Measurements from ENCODE around the gene GID4. TPM values are rescaled to one million over a fixed set of nuclear protein-coding genes. Genes with fewer than 3 reads are reported as not detected.

Gene GID4
- total and polyA plus RNA-seq, 9 donors: 6.0 to 14.4 (median 11.2) TPM

GRCh38 chr17:18005496-18005895 lies 33.7 kb upstream of the GID4 start:
- H3K4me3 ChIP-seq: no peak overlapping the region
- TF ChIP-seq POLR2A (IDR thresholded peaks at IDR 0.05) (no peak), EP300 (IDR thresholded peaks at IDR 0.05) (no peak)
- TF ChIP-seq, protein P1, sequence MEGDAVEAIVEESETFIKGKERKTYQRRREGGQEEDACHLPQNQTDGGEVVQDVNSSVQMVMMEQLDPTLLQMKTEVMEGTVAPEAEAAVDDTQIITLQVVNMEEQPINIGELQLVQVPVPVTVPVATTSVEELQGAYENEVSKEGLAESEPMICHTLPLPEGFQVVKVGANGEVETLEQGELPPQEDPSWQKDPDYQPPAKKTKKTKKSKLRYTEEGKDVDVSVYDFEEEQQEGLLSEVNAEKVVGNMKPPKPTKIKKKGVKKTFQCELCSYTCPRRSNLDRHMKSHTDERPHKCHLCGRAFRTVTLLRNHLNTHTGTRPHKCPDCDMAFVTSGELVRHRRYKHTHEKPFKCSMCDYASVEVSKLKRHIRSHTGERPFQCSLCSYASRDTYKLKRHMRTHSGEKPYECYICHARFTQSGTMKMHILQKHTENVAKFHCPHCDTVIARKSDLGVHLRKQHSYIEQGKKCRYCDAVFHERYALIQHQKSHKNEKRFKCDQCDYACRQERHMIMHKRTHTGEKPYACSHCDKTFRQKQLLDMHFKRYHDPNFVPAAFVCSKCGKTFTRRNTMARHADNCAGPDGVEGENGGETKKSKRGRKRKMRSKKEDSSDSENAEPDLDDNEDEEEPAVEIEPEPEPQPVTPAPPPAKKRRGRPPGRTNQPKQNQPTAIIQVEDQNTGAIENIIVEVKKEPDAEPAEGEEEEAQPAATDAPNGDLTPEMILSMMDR (IDR thresholded peaks at IDR 0.05): no peak
- WGBS, 3 donors: 85 to 90% (median 88%) methylated on average over 3 of the region's 3 CpGs

DNA sequence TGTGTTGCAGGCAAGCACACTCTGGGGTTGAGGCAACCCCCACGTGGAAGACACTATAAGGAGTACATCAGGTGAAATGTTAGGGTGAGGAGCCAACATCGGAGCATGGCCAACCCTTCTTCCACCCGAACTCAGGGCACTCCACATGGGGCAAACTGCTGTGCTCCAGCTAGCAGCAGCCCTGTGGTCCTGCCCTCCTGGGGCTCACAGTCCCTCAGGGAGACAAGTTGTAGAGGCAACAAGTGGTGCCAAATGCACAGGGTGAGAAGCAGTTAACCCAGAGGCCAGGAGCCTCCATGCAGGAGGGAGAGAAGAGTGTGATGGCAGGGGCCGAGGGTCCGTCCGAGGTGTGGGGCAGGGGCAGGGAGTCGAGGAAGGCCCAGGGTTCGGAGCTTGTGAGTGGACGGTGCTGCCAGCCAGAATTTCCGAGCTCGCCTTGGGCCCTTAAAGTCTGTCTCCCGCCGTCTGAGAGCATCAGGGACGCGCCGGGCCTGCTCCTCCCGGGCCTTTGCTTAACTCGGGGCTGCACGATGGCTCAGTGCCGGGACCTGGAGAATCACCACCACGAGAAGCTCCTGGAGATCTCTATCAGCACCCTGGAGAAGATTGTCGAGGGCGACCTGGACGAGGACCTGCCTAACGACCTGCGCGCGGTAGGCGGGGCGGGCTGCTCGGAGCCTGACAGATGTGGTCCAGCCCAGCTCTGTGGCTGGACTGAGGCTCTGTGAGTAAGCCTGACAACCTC lies 32.5 kb upstream of the GID4 start:
- no peaks in the 10 kb centered on the region for H3K27me3 ChIP-seq
- no peaks in the 10 kb centered on the region for H3K9me3 ChIP-seq
- WGBS, 3 donors: 67 to 81% (median 76%) methylated on average over 23 to 31 of the region's 31 CpGs
- intact Hi-C loops (cut with DNase I): no loop called here
- no peak overlapping the region for H3K4me3 ChIP-seq
- no peaks in the 10 kb centered on the region for H3K4me1 ChIP-seq (ENCODE audit: insufficient read depth)
- H3K36me3 ChIP-seq: no peaks in the 10 kb centered on the region
- TF ChIP-seq POLR2A (IDR thresholded peaks at IDR 0.05): no peak
- no peak for TF ChIP-seq EP300 (IDR thresholded peaks at IDR 0.05)
- TF ChIP-seq, protein P1 (IDR thresholded peaks at IDR 0.05): no peak
- no peak for DNase-seq
- no peak overlapping the region for H3K27ac ChIP-seq

More at GRCh38 chr17:18005496-18005895, 33.7 kb upstream of the GID4 start:
- Histone ChIP-seq H3K9me3 (no peaks in the 10 kb centered on the region), H3K27ac (no peak overlapping the region), H3K4me1 (ENCODE audit: insufficient read depth) (no peaks in the 10 kb centered on the region), H3K36me3 (no peaks in the 10 kb centered on the region), H3K27me3 (no peaks in the 10 kb centered on the region)
- no peak for DNase-seq
- intact Hi-C loops (cut with DNase I): no loop called here

DNA sequence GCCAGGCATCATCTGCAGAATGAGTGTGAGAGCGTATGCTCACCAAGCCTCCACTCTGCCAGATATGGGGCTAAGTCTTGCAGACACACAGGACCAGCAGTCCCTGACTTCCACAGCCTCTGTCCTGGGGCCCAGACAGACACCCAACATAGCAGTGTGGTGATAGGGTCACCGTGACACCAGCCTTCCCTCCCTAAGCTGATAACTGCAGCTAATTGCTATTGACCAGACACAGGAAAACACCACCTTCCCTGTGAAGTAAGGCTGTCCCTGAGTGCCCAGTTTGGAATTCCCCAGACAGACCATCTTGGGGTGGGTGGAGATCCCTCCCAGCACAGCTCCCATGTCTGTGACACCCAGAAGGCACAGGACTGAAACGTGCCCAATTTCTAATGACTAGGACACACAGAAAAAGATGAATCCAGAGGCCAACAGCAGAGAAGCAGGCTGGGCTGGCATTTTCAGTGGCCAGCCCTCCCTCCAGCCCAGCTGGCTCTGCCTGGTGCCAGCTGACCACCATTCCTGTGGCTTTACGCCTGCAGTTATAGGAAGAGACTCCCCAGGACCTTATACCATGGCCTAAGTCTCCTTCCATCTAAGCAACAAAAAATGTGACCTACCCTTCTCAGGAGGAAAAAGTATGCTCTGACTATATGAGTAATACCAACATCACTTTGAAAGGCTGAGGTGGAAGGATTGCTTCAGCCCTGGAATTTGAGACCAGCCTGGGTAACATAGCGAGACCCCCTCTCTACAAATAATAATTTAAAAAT lies 30.5 kb upstream of the GID4 start:
- 75 to 82% (median 75%) methylated on average over 5 of the region's 5 CpGs for WGBS, 3 donors
- TF ChIP-seq, protein P1 (IDR thresholded peaks at IDR 0.05): no peak
- TF ChIP-seq POLR2A (IDR thresholded peaks at IDR 0.05): no peak
- no peak for TF ChIP-seq EP300 (IDR thresholded peaks at IDR 0.05)
- Histone ChIP-seq H3K4me3 (no peak overlapping the region), H3K36me3 (no peaks in the 10 kb centered on the region), H3K9me3 (no peaks in the 10 kb centered on the region), H3K27ac (no peak overlapping the region), H3K4me1 (ENCODE audit: insufficient read depth) (no peaks in the 10 kb centered on the region), H3K27me3 (no peaks in the 10 kb centered on the region)
- DNase-seq: no peak
- intact Hi-C loops (cut with DNase I): no loop called here

DNA sequence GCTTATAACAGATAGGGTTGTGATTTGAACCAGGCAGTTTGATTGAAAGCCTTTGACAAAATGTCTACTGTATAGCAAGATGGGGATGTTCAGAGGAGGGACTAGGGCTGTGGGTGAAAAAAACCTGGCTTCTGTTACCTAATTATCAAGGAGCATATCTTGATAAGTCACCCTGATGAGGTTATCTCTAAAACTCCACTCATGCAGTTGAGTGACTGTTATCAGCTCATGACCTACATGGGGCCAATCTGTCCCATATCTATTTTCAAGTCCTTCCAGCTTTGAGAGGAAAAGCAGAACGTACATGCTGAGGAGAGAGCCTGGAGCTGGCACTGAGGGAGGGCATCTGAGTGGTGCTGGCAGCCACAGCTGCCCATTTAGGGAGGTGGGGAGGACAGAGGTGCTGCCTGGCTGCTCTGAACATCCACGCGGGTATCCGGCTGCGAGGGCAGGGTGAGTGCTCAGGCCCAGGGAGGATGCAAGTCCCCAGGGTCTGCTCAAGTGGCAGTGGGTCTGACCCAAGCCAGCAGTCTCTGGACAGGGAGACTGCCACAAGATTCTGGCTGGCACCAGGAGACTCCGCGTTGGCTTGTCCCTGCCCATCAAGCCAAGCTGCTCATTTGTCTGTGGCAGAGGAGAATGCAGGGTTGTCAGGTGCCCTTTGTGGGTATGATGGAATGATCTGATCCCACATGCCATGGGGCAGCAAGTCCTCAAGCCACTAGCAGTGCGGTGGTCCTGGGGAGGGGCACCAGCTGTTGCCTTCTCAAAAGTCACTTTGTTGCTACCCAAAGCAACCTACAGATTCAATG lies 29.4 kb upstream of the GID4 start:
- Histone ChIP-seq H3K36me3 (no peaks in the 10 kb centered on the region), H3K9me3 (no peaks in the 10 kb centered on the region), H3K4me3 (no peak overlapping the region), H3K27me3 (no peaks in the 10 kb centered on the region), H3K27ac (no peak overlapping the region), H3K4me1 (ENCODE audit: insufficient read depth) (no peaks in the 10 kb centered on the region)
- no peak for DNase-seq
- intact Hi-C loops (cut with DNase I): loop anchor here in 1 of 4 donors (10.0 kb wide), 1 partner anchor 135 kb away; no protein-coding TSS in a partner anchor
- TF ChIP-seq, protein P1 (IDR thresholded peaks at IDR 0.05): no peak
- TF ChIP-seq POLR2A (IDR thresholded peaks at IDR 0.05): no peak
- TF ChIP-seq EP300 (IDR thresholded peaks at IDR 0.05): no peak
- WGBS, 3 donors: 76 to 92% (median 77%) methylated on average over 8 of the region's 8 CpGs
